HG03060 (cell line): ENCODE data around the gene TWIST2.

ENCODE experiments used
- ATAC-seq: cut with Tn5 transposase; IDR thresholded peaks from one replicate; pipeline ENCODE4 v1.9.1; 2021; ENCODE audit warnings: low read depth, moderate number of reproducible peaks; ENCODE audit not compliant: unreplicated experiment

Gene TWIST2

DNA sequence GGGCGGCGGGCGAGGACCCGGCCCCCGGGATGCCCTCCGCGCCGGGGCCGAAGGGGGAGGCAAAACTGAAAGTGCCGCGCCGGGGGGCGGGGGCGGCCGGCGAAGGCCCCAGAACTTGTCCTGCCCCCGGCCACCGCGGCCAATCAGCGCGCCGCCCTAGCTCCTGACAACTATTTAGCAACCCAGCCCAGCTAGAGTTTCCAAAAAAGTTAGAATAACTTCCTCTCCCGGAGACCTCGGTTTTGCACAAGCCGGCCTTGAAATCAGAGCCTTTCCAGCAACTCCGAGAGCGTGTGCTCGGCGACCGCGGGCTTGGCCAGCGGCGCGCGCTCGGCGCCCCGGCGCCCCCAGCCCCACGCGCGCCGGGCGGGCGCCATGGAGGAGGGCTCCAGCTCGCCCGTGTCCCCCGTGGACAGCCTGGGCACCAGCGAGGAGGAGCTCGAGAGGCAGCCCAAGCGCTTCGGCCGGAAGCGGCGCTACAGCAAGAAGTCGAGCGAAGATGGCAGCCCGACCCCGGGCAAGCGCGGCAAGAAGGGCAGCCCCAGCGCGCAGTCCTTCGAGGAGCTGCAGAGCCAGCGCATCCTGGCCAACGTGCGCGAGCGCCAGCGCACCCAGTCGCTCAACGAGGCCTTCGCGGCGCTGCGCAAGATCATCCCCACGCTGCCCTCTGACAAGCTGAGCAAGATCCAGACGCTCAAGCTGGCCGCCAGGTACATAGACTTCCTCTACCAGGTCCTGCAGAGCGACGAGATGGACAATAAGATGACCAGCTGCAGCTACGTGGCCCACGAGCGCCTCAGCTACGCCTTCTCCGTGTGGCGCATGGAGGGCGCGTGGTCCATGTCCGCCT lies at the start of gene TWIST2:
TWIST2 (plus strand) TSS at position 245 of the 850 bp plus-strand sequence; CDS start at position 376, 131 bp downstream.
- ATAC-seq = no peak

DNA sequence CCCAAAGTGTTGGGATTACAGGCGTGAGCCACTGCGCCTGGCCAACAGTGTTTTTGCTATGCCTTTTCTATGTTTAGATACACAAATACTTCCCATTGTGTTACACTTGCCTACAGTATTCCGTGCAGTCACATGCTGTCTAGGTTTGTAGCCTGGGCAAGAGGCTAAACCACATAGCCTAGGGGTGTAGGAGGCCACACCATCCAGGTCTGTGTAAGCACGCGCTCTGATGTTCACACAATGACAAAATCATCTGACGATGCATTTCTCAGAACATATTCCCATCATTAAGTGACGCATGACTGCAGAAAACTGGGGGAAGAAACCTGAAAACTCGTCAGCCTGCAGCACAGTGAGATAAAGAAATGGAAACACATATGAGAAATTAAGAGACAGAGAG lies 46.1 kb upstream of the TWIST2 start:
- ATAC-seq = no peak

DNA sequence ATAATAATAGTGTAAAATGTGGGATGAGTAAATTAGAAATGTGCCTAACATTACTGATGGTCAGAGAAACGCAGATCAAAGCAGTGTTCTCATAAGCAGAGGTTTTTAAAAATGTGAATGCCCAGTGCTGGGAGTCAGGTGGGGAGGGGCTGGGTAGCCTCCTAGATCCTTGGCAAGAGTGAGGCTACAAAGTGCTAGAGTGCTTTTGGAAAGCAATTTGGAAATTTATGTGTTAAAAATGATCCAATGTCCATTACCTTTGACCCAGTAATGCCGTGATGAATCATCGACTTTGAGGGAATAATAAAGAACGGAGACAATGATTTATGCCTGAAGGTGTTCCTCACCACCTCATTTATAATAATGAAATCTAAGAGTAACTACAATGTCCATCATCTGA lies 44.9 kb upstream of the TWIST2 start:
- ATAC-seq = no peak

DNA sequence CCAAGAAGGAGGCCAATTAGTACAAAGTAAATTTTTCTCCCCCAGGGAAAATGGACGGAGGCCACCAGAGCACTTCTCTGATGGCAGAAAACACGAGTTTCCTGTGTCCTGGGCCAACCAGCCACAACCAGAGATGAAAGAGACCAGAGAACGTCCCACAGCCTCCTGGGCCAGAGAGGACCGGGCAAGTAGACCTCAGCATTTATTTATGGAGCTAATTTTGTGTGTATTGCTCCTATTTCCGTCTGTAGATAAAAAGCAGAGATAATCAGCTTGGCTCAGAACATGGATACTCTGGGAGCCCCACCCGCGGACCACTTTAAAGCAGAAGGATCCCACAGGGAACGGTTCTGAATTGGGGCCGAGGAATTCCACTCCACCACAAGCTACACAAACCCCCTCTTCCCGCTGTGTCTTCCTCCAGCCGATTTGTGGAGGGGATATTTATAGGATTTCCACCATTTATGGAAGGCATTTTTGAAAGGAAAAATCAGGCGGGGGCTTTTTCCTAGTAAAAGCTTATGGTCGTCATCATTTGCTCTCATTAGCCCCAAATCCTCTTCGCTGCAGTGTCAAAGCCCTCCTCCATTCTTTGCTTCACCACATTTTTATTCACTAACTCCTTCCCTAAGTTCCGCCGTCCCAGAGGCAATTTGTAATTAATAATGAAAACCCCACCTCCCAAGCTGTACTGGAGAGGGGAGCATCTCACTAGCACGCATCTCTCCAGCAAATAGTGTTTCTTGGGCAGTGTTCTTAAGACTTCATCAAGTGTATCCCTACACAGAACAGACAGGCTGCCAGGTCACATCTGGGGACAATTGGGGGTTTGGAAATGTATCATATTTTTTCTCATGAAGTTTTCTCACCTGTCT lies 43.7 kb upstream of the TWIST2 start:
- ATAC-seq = no peak

DNA sequence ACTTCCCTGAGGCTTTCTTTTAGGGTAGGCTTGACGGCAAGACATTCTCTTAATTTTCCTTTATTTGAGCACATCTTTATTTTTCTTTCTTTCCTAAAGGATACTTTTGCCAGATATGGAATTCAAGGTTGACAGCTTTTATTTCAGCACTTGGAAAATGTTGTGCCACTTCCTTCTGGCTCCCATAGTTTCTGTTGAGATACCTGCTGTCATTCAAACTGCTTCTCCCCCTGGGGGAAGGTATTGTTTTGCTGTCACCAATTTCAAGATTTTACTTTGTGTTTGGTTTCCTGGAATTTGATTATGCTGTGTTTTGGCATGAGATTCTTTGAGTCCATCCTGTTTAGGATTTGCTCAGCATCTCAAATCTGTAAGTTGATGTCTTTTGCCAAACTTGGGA lies 39.1 kb upstream of the TWIST2 start:
- ATAC-seq = no peak

DNA sequence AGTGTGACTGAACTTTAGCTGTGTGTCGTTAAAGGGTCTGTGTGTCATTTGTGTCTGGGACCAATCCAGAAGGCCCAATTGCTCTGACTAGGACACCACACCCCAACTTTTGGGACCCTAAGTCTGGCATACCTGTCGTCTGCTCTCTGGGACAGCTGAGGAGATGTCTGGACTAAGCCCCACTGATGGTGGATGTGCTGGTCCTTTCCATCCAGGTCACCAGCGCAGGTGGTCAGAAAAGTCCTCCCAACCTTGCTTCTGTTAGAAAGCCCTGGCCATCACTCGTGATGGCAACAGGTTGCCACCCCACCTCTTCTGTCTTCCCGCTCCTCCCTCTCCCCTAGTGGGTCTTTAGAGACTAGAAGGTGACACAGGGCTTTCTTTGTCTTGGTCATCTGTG lies 37.6 kb upstream of the TWIST2 start:
- ATAC-seq = no peak

DNA sequence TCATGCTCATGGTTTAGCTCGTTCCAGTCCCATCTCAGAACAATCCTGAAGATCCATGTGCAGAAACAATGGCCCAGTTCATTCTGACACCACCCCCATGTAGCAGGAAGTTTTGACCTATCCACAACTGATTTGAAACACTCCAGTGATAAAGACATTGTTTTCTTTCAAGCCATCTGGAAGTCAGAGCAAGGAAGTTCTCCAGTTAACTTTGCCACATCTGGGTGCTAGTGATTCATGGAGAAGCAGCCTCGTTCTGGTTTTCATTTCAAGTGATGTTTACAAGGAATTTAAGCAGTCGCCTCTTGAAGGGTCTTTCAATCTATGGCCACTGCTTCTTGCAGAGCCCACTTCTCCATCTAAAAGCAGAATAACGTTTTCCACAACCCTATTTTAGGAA lies 36.6 kb upstream of the TWIST2 start:
- ATAC-seq = no peak

- no peak for ATAC-seq
Observed at GRCh38 chr2:238811759-238812158, 36.1 kb upstream of the TWIST2 start.

- ATAC-seq = no peak
Observed at GRCh38 chr2:238813109-238813508, 34.8 kb upstream of the TWIST2 start.

DNA sequence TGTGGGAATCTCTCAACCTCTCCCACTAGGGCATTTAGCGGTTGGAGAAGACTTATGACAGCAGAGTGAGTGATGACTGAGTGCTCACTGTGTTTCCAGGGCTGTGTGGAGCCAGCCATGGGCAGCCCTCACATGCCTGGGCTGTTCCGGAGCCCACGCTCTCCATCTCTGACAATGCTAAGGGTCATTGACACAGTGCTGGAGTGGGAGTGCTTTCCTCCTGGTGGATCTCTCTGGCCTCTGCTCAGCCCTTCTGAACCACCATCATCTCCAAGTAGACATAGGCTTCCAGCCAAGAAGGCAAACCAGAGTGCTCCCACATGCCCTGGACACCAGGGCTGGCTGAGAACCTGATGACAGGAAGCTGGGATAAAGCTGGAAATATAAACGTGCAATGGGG lies 33.1 kb upstream of the TWIST2 start:
- no peak for ATAC-seq

DNA sequence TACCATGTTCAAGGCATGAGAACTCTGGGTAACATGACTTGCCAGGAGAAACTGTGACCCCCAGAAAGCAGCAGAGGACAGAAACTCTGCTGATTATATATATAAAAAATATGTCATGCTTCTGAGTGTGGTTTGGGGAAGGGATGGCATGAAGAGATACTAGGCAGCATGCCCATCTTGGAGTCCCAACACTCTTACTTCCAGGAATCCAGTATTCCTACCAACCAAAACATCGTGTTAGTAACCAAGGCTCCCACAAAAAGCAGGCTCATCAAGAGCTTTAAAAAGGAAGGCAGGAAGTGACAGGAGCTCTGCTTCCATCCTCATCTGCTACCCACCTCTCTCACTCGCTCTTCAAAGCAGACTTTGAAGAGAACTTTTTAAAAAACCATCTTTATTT lies 31.6 kb upstream of the TWIST2 start:
- no peak for ATAC-seq

- no peak for ATAC-seq
Observed at GRCh38 chr2:238817382-238817781, 30.5 kb upstream of the TWIST2 start.

GRCh38 chr2:238817891-238818290 lies 30.0 kb upstream of the TWIST2 start:
- no peak for ATAC-seq

GRCh38 chr2:238818561-238818960 lies 29.3 kb upstream of the TWIST2 start:
- ATAC-seq = no peak

- no peak for ATAC-seq
Observed at GRCh38 chr2:238820197-238820596, 27.7 kb upstream of the TWIST2 start.

DNA sequence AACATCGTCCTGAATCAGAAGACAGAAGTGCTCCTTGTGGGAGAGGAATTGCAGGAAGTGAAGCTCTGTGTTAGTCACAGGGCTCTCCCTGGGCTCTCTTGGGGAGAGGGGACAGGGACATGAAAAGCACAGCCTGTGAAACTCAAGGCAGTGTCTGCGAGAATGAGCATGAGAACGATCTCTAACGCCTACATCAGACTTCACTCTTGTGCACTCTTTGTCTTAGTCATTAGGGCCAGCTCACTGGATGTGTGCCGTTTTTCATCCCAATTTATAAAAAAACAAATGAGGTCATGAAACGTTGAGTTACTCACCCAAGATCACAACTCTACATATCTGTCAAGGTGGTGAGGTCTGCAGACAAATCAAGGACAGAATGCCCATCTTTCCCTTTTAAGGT lies 27.0 kb upstream of the TWIST2 start:
- ATAC-seq = no peak

DNA sequence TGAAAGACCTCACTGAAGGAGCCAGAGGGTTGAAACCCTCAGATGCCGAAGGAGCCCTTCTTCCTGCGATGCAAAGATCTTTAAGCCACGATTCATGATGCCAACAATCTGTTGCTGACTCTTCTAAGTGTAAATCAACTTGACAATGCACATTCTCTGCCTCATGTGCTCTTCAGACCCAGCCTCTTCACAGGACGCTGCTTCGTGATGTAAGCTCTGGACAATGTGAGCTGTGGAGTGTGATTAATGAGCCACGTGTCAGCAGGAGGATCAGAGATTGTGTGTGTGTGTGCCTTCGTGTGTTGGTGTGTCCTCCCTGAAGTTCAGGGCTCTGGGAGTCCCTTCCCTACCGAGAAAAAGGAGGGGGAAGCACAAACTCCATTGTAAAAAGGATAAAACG lies 26.5 kb upstream of the TWIST2 start:
- no peak for ATAC-seq

GRCh38 chr2:238821944-238822670 lies 25.8 kb upstream of the TWIST2 start:
- no peak for ATAC-seq

DNA sequence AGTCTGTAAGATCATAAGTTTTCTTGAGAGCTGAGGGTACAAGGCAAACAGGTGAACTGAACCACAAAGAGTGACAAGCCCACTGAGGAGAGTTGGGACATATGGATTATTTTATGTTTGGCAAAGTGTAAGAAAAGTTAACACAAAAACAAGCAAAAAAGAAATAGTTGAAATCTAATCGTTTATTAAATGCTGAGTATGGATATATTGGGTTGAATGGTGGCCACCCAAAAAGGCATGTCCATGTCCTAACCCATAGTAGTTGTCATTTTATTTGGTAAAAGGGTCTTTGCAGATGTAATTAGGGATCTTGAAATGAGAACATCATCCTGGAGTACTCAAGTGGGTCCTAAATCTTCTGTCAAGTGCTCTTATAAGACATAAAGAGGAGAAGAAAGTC lies 24.9 kb upstream of the TWIST2 start:
- ATAC-seq = no peak

GRCh38 chr2:238831177-238831576 lies 16.7 kb upstream of the TWIST2 start:
- ATAC-seq = no peak

DNA sequence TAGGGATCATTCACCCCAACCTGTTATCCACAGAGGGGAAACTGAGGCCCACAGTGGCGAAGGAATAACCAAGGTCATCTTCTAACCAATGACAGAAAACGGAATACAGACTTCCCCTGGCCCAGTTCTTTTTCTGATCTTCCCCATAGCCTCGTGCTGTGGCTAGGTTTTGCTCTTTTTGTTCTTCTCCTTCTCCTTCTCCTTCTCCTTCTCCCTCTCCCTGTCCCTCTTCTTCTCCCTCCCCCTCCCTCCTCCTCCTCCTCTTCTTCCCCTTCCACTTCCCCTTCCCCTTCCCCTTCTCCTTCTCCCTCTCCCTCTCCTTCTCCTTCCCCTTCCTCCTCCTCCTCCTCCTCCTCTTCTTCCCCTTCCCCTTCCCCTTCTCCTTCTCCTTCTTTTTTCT lies 12.9 kb upstream of the TWIST2 start:
- ATAC-seq = no peak
